Inflammatory macrophage treated with lipopolysaccharide for 1 hour (primary cell): ENCODE results near the gene HIVEP3.
A peak's percentile ranks its signal among the peaks of the same experiment; 100 is the strongest.

Source experiments
- DNase-seq, 2 donors: peaks; one replicate each; pipeline ENCODE4 v3.0.0-alpha.2; 2020 to 2022

The HIVEP3 gene

GRCh38 chr1:41920658-41921057 is 1.9 kb upstream of the HIVEP3 start:
- no peak for DNase-seq

DNA sequence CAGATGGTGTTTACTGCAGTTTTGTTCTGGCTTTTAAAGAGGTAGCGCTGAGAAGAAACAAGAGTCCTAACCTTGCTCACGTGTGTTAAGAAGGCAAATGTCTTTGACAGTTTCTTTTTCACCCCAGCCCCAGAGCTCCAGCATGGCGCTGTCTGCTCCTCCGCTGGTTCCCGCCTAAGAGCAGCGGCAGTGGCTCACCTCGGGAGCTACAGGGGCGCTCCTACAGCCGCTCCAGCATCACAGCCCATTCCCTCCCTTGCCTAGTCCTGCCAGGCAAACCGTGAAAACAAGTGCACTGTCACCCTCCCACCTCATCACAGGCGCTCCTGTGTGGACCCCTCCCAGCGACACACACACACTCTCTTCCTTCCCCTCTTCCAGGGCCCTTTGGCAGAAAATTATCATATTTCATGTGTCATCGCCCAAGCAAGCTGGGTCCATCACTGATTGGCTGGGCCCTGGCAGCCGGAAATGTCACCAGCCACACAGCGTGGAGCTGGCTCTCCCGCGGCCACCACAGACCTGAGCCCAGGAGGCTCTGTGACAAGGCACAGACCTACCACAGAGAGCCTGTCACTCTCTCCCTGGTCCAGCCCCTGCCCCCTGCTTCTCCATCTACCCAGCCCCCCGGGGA is 1.2 kb upstream of the HIVEP3 start:
- DNase-seq = no peak

GRCh38 chr1:41919131-41919530 is 409 bp upstream of the HIVEP3 start:
- DNase-seq = no peak

- DNase-seq = no peak
These were observed 780 bp downstream of the HIVEP3 start for GRCh38 chr1:41917835-41918449.

- no peak for DNase-seq
These were observed 1.6 kb downstream of the HIVEP3 start for GRCh38 chr1:41917076-41917475.

GRCh38 chr1:41915786-41916571 is 2.7 kb downstream of the HIVEP3 start:
- DNase-seq = no peak

DNA sequence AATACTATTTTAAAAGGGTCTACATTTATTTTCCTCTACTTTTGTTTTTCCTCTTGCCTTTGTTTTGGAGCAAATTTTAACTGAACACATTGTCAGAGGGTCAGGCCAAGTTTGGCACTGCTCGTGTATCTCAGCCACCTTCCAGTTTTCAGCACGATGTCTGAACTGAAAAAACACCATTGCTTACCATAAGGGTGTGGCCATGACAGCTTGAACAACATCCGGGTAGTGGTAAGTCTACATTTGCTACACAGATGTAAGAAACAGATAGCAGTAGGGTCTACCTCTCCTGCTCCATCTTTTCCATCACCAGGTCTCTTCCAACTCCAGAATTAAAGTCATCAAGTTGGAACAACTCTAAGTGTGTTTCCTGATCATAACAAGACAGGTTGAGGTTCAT is 4.2 kb downstream of the HIVEP3 start:
- DNase-seq = no peak

- DNase-seq = peak in 1 of 2 donors; percentile 25
These were observed 5.7 kb downstream of the HIVEP3 start for GRCh38 chr1:41913014-41913413.

- DNase-seq = no peak
These were observed 10.3 kb downstream of the HIVEP3 start for GRCh38 chr1:41908288-41908895.

DNA sequence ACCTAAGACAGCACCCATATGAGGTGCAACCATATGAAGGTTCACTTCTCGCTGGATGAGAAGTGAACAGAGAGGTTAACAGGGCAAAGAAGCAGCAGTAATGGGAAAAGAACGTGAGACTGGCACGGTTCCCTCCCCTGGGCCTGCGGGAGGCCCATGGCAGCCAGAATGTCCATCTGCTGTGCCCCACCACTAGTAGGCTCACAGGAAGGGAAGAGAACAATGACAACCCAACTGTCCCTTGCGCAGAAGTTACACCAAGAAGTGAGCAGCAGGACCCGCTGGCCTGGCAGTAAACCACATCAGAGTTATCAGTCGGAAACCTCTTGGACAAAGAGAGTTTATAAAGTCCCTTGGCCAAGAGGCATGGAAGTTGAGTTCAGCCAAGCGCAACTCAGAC is 11.3 kb downstream of the HIVEP3 start:
- DNase-seq = no peak

DNA sequence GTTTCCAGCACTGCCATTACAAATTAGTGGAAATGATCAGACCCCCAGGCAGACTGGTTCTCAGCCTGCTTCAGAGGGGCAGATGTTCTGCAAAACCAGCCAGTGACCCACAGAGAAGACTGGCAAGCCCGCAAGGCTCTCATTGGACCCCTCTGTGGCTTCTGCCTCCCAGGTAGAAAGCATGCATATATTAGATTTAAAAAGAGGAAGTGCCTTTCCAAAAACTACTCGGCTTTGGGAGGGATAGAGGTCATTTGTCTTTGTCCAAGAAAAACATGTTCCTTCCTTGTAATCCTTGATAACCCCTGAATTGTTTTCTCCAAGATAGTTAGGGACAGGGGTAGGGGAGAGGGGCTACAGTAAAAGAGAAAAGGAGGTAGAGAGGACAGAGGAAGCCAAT is 11.8 kb downstream of the HIVEP3 start:
- no peak for DNase-seq

DNA sequence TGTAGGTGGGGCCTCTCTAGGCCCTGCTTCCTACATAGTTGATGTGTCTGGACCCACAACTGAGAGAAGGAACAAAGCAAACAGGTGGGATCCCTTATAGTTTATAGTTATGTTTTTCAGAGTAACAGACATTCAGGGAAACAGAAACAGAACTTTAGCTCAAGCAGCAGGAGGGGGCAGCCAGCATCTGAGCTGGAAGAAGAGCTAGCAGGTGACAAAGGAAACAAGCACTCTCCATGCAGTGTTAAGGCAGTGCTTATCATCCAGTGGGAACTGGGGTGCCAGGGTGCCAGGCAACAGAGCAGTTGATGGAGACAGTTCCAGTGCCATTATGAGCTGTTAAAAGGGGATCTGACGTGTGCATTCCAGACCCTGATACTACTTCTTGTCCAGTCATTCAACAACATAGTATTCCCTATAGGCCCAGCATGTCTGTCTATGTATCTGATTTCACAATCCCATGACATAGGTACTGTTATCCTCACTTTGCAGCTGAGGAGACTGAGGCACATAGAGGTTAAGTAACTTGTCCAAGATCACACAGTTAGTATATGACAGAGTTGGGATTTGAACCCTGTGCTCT is 13.5 kb downstream of the HIVEP3 start:
- DNase-seq = no peak

GRCh38 chr1:41902664-41903063 is 16.1 kb downstream of the HIVEP3 start:
- DNase-seq = no peak

DNA sequence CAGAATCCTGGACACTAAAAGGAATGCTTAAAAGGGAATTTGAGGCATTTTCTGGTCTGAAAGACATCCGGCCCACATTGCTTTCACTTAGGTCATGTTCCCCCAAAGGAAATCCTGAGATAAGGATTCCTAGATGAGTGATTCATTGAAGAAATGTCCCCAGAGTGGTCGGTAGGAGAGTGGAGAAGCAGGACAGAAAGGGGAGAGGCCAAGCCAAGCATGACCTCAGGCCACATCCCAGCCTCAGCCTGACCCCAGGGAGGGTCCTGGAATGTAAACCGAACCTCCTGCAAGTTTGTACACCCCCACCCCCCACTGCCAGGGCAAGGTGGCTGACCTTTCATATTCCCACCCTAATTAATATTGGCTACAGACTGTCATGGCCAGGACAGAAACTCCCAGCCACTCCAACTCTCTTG is 16.6 kb downstream of the HIVEP3 start:
- DNase-seq = no peak

GRCh38 chr1:41901551-41901950 is 17.2 kb downstream of the HIVEP3 start:
- DNase-seq = no peak

GRCh38 chr1:41900603-41901444 is 17.9 kb downstream of the HIVEP3 start:
- DNase-seq = no peak

DNA sequence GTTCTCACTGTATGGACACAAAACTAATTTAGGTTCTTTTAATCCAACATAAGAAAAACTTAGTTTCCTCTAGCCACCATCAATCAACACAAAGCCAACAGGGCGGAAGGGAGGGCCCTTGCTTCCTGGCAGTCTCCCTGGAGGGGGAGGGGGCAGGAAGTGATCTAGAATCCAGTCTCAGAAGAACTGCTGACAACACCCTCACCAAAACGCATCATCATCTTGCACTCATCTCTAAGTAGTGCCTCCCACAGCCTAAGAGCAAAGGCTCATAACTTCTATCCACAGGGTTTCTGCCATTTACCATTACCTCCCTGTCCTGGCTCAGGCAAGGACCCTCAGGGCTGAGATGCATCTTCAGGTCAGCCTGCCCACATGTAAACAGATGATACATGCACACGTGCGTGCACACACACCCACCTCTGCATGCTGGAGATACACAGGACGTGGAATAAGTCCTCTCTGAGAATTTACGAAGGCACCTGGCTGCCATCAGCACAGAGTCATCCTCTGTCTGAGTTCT is 20.5 kb downstream of the HIVEP3 start:
- peak in 1 of 2 donors; percentile 21 for DNase-seq

- DNase-seq = no peak
These were observed 23.2 kb downstream of the HIVEP3 start for GRCh38 chr1:41895552-41895951.

DNA sequence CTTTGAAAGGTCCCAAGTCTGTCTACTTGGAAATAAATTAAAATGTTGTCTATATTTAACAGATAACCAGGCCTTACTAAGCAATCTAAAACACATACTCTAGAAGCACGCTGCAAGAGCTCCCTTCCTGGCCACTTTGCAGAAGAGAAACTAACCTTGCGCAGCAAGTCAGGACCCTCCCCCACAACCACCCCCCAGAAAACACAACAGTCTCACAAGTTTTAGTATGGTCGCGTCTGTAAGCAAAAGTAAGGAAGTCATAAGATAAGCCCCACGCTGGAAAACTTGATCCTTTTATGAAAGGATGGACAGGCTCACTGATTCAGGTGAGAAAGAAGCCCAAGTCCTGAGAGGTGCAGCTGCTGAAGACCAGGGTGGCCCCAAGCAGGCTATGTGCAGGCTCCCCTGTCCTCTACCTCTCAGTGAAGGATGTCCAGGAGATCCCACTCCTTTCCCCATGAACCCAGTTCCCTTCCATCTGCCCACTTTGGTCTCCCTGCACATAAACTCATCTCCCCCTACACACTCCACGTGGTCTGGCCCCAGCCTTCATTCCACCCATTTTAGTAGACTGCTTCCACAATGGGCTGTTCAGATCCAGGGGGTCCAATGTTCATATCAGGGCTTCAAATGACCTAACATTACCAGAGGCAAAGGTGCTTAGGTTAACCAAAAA is 23.8 kb downstream of the HIVEP3 start:
- DNase-seq = no peak

DNA sequence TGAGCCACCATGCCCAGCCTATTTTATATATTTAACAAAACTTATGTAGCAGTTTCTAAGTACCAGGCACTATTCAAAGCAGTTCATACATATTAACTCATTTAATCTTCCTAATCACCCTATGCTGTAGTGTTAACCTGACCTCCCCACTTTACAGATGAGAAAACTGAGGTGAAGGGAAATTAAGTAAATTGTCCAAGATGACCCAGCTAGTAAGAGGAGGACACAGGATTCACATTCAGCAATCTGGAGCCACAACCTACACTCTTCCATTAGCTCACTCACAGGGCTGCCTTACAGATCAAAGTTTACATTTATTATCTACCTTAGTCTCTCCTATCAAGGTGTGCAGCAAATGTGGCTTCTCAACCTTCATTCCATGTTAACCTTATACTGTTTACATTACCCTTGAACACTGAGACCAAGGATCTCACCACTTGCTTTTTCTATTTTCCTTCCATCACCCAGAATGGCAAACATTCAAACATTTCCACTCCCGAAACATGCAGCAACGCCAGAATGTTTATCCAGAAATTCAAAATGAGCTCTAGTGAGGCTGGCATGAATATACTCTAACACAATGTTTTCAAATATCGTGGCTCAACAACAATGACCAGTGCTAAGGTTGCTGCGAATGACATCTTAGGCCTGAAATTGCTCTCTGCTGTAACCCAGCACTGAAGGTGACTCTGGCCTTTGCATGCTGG is 24.5 kb downstream of the HIVEP3 start:
- no peak for DNase-seq

DNA sequence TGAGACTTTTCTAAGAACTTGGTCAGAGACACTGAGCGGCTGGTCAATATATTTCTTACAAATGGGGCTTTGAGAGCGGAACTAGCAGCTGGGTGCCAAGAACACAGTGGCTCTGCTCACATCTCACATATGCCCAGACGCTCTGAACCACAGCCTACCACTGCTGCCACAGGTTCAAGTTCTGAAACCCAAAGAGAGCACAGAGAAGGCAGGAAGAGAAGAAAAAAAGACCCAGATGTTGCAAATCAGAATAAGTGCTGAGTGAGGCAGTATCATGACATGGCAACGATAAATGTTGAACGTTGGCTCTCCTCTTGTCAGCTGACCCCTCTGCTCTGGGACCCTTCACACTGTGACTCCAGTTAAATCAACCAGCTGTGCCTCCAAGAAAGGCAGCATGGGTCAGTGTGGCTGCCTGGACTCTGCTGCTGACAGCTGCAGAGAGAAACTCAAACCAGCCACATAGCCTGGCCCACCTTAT is 26.4 kb downstream of the HIVEP3 start:
- DNase-seq = no peak
